ENCODE data around the gene SMPD3.

SMPD3 gene

GRCh38 chr16:68379472-68380347, 68.6 kb downstream of the SMPD3 start:
- DNase-seq, result no peak

- no peak for DNase-seq
Observed at GRCh38 chr16:68378436-68379415, 69.6 kb downstream of the SMPD3 start.

GRCh38 chr16:68377667-68378393, 70.5 kb downstream of the SMPD3 start:
- DNase-seq, result no peak

GRCh38 chr16:68377221-68377620, 71.1 kb downstream of the SMPD3 start:
- no peak for DNase-seq

GRCh38 chr16:68376590-68376989, 71.7 kb downstream of the SMPD3 start:
- DNase-seq, result no peak

GRCh38 chr16:68375801-68376536, 72.3 kb downstream of the SMPD3 start:
- DNase-seq, result no peak

- DNase-seq, result no peak
Observed at GRCh38 chr16:68374961-68375660, 73.2 kb downstream of the SMPD3 start.

GRCh38 chr16:68374246-68374805, 74.0 kb downstream of the SMPD3 start:
- no peak for DNase-seq

GRCh38 chr16:68373528-68374245, 74.6 kb downstream of the SMPD3 start:
- DNase-seq, result no peak

- no peak for DNase-seq
Observed at GRCh38 chr16:68372806-68373205, 75.5 kb downstream of the SMPD3 start.

- DNase-seq, result no peak
Observed at GRCh38 chr16:68372381-68372720, 76.0 kb downstream of the SMPD3 start.

- no peak for DNase-seq
Observed at GRCh38 chr16:68371706-68372380, 76.5 kb downstream of the SMPD3 start.

- no peak for DNase-seq
Observed at GRCh38 chr16:68371276-68371651, 77.0 kb downstream of the SMPD3 start.

- DNase-seq, result no peak
Observed at GRCh38 chr16:68370581-68371275, 77.6 kb downstream of the SMPD3 start.

GRCh38 chr16:68369697-68370580, 78.4 kb downstream of the SMPD3 start:
- DNase-seq, result no peak

GRCh38 chr16:68369168-68369567, 79.1 kb downstream of the SMPD3 start:
- no peak for DNase-seq

- DNase-seq, result no peak
Observed at GRCh38 chr16:68368301-68368888, 79.9 kb downstream of the SMPD3 start.

GRCh38 chr16:68367891-68368290, 80.4 kb downstream of the SMPD3 start:
- DNase-seq, result no peak
